HG03139 (cell line): ENCODE measurements around the gene PSKH1.
"Not testable (repeated sequence)": the region's sequence is repeated elsewhere in the genome, so short reads cannot be mapped to it uniquely, and the experiment has no call there.

ENCODE experiments used
- ATAC-seq: cut with Tn5 transposase; IDR thresholded peaks from one replicate; pipeline ENCODE4 v1.9.1; 2021; ENCODE audit not compliant: unreplicated experiment

PSKH1 gene

GRCh38 chr16:67892899-67893742, at the start of gene PSKH1:
TSS of gene PSKH1 (plus strand) at chr16:67893254. CDS start at chr16:67908750, 15,496 bp downstream.
- peak; percentile 75 for ATAC-seq

- ATAC-seq = no peak
Observed at GRCh38 chr16:67843343-67843765, 49.7 kb upstream of the PSKH1 start.

GRCh38 chr16:67844497-67844896, 48.6 kb upstream of the PSKH1 start:
- ATAC-seq = no peak

GRCh38 chr16:67845291-67846062, 47.6 kb upstream of the PSKH1 start:
- ATAC-seq = no peak

- ATAC-seq = no peak
Observed at GRCh38 chr16:67846063-67846319, 47.1 kb upstream of the PSKH1 start.

- peak; percentile 53 for ATAC-seq
Observed at GRCh38 chr16:67846320-67847063, 46.6 kb upstream of the PSKH1 start, which contains the start of gene NUTF2. TSS of gene NUTF2 (plus strand) at chr16:67846933. CDS start at chr16:67865131, 18,198 bp downstream.

- ATAC-seq = peak; percentile 22
Observed at GRCh38 chr16:67847064-67847861, 45.8 kb upstream of the PSKH1 start, which contains the start of gene CENPT. TSS of gene CENPT (minus strand) at chr16:67847693. CDS start at chr16:67833859, 13,834 bp downstream.

GRCh38 chr16:67848118-67848517, 44.9 kb upstream of the PSKH1 start:
- no peak for ATAC-seq

GRCh38 chr16:67853670-67854069, 39.4 kb upstream of the PSKH1 start:
- no peak for ATAC-seq

GRCh38 chr16:67855789-67856188, 37.3 kb upstream of the PSKH1 start:
- ATAC-seq = no peak

- ATAC-seq = no peak
Observed at GRCh38 chr16:67856927-67857546, 36.0 kb upstream of the PSKH1 start.

- no peak for ATAC-seq
Observed at GRCh38 chr16:67857547-67858233, 35.4 kb upstream of the PSKH1 start.

- ATAC-seq = no peak
Observed at GRCh38 chr16:67858500-67858899, 34.6 kb upstream of the PSKH1 start.

- ATAC-seq = no peak
Observed at GRCh38 chr16:67860589-67861398, 32.3 kb upstream of the PSKH1 start.

GRCh38 chr16:67861877-67862276, 31.2 kb upstream of the PSKH1 start:
- ATAC-seq = no peak

GRCh38 chr16:67862623-67863583, 30.2 kb upstream of the PSKH1 start:
- no peak for ATAC-seq

GRCh38 chr16:67864044-67864443, 29.0 kb upstream of the PSKH1 start:
- ATAC-seq = not testable (repeated sequence)

GRCh38 chr16:67864594-67864993, 28.5 kb upstream of the PSKH1 start:
- no peak for ATAC-seq
